HG02642 (cell line): ENCODE results near the gene MORC4.

ENCODE experiments used
- ATAC-seq: cut with Tn5 transposase; IDR thresholded peaks from one replicate; pipeline ENCODE4 v1.9.1; 2021; ENCODE audit warnings: mild to moderate bottlenecking; ENCODE audit not compliant: unreplicated experiment, poor library complexity

MORC4 gene

GRCh38 chrX:106917830-106918500 lies 82.0 kb downstream of the MORC4 start:
- ATAC-seq: no peak

DNA sequence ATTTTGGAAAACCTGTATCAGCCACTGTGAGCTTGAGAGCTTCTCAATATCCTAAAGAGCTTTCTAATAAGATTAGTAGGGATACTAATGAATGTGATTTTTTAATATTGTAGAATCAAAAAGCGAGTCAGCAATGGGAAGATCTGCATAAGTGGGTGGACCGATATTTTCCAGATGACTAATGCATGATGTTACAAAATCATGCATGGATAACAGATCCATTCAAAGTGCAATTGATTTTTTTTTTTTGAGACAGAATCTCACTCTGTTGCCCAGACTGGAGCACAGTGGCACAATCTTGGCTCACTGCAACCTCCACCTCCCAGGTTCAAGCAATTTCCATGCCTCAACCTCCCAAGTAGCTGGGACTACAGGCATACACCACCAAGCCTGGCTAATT lies 87.1 kb downstream of the MORC4 start:
- no peak for ATAC-seq

DNA sequence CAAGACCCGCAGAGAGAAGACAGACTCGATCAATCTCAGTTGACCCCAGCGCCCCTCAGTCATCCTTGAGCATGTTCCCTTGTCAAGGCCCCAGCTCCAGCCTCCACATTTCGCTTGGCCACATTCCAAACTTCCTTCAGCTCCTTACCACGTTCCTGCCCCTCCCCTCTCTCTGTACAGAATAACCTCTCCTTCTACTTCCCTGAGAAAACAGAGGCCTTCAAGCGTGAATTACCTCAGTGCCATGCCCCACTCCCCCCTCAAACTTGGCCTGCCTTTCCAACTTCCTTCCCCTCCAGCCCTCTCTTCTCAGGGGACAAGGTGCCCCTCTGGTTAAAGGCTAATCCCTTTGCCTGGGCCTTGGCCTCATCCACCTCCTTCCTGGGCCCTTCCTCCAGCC lies 93.7 kb downstream of the MORC4 start:
- ATAC-seq: no peak

GRCh38 chrX:106905064-106905708 lies 94.8 kb downstream of the MORC4 start:
- no peak for ATAC-seq

GRCh38 chrX:106903856-106904528 lies 96.0 kb downstream of the MORC4 start:
- ATAC-seq: no peak

GRCh38 chrX:106903291-106903824 lies 96.7 kb downstream of the MORC4 start, which contains the start of gene RIPPLY1:
Gene RIPPLY1, minus strand, starts transcription at chrX:106903341. Its CDS starts 54 bp downstream, at chrX:106903287.
- no peak for ATAC-seq

DNA sequence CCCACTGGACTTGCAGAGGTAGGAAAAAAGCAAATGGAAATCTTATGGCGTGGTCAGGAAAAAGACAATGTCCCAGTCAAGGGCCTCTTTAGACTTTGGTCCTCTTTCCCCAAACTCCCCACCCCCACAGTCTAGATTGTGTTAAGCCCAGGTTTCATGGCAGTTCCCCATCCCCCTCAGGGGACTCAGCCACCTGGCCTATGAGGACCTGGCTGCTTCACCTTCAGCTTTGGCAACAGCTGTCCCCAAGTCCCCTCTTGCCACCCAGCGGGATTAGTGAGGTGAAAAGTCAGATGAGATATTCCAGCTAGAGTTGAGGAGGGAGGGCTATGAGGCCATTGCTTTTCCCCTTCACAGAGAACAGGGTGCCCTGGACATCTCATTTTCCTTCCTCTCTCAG lies 97.3 kb downstream of the MORC4 start:
- no peak for ATAC-seq

GRCh38 chrX:106901781-106902219 lies 98.2 kb downstream of the MORC4 start:
- ATAC-seq: no peak

DNA sequence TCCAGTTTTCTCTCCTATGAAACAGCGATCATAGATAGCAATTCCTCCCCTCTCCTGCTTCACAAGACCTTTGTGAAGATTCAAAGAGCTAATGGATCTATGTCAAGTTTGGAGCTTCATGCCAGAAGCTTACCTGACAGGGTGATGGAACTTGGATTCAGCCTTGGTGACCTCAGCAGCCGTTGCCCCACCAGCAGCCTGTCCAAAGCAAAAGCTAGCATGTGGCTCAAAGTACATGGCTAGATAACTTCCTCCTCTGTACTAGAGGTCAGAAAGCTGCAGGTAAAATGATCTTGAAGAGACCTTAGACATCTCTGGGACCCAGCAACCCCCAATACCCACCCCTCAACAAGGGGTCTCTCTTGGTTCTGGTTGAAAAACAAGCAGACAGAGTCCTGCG lies 98.7 kb downstream of the MORC4 start:
- ATAC-seq: no peak

DNA sequence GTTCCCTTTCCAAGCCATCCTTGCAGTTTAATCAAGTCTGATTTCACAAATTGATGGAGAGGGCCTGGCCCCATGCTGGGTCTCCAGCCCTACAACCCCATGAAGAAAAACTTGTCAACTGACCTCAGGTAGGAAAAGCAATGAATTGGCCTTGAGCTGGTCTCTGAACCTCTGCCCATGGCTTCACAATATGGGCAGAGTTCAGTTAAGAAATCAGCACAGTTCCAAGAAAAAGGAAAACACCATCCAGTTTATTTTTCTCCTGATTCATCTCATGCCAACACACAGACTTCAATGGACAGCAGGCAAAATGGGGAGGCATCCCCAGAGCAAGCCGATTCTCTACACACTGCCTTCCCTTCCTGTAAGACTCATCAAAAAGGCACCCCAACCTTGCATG lies 100.2 kb downstream of the MORC4 start:
- no peak for ATAC-seq

DNA sequence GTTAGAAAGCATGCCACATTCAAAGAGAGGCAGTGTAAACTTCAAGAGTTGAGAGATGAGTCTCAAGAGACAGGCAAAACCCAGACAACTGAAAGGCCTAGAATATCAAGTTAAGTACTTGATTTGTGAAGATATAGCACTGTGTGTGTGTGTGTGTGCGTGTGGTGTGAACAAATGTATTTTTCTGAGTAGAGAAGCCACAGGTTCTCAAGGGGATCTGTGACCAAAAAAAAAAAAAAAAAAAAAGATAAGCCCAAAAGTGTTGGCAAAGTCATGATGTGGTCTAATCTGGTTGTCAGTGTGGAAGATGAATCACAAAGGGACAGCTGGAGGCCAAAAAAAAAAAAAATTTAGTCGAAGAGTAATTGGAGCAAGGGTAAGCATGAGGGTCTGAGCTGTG lies 100.7 kb downstream of the MORC4 start:
- no peak for ATAC-seq

DNA sequence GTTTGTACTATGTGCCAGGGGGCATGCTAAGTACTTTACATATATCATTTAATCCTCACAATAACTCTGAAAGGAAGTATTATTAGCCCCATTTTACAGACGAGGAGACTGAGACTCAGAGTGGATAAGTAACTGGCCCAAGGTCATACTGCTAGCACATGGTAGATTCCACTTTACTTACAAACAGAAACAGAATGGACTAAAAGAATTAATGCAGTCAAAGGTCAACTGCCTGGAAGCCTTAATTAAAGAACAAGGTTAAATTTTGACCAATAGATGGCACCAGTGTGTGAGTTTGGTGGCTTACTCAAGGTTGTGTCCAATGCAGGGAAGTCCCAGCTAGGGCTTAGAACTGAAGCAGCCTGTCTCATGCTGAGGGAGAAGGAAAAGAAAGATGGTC lies 101.5 kb downstream of the MORC4 start:
- peak; percentile 70 for ATAC-seq

- ATAC-seq: no peak
Observed at GRCh38 chrX:106897259-106897658, 102.8 kb downstream of the MORC4 start.

GRCh38 chrX:106894978-106895452 lies 105.0 kb downstream of the MORC4 start:
- no peak for ATAC-seq

- no peak for ATAC-seq
Observed at GRCh38 chrX:106894392-106894909, 105.6 kb downstream of the MORC4 start.

- no peak for ATAC-seq
Observed at GRCh38 chrX:106891762-106892460, 108.1 kb downstream of the MORC4 start.
